GM21723 (cell line): ENCODE measurements around the gene CCDC142.
A peak's percentile ranks its signal among the peaks of the same experiment; 100 is the strongest.

Experiments
- ATAC-seq: cut with Tn5 transposase; IDR thresholded peaks from one replicate; pipeline ENCODE4 v1.9.1; 2021; ENCODE audit warnings: mild to moderate bottlenecking, moderate library complexity; ENCODE audit not compliant: unreplicated experiment

CCDC142 gene

GRCh38 chr2:74482801-74483674, at the start of gene CCDC142, which contains the start of gene TTC31:
Gene CCDC142, minus strand, starts transcription at chr2:74482998. Its CDS starts 161 bp downstream, at chr2:74482837.
Gene TTC31, plus strand, starts transcription at chr2:74483081. Its CDS starts 15 bp downstream, at chr2:74483096.
- ATAC-seq, result peak; percentile 91

- ATAC-seq, result no peak
Observed at GRCh38 chr2:74532222-74532621, 49.4 kb upstream of the CCDC142 start.

GRCh38 chr2:74531666-74532065, 48.9 kb upstream of the CCDC142 start:
- ATAC-seq, result no peak

GRCh38 chr2:74530239-74531187, 47.7 kb upstream of the CCDC142 start:
- peak; percentile 29 for ATAC-seq

- peak; percentile 81 for ATAC-seq
Observed at GRCh38 chr2:74529357-74530238, 46.8 kb upstream of the CCDC142 start, which contains the start of the genes AUP1 and HTRA2. Gene AUP1, minus strand, starts transcription at chr2:74529706. Its CDS starts 77 bp downstream, at chr2:74529629. Gene HTRA2, plus strand, starts transcription at chr2:74529933. Its CDS starts 74 bp downstream, at chr2:74530007.

- peak; percentile 11 for ATAC-seq
Observed at GRCh38 chr2:74528600-74529356, 46.0 kb upstream of the CCDC142 start.

GRCh38 chr2:74527741-74528140, 44.9 kb upstream of the CCDC142 start:
- no peak for ATAC-seq

GRCh38 chr2:74526649-74527230, 43.9 kb upstream of the CCDC142 start:
- ATAC-seq, result no peak

- ATAC-seq, result no peak
Observed at GRCh38 chr2:74525717-74526648, 43.2 kb upstream of the CCDC142 start, which contains the start of gene DQX1. Gene DQX1, minus strand, starts transcription at chr2:74526231. Its CDS starts 502 bp downstream, at chr2:74525729.

- no peak for ATAC-seq
Observed at GRCh38 chr2:74524955-74525716, 42.3 kb upstream of the CCDC142 start.

GRCh38 chr2:74524005-74524404, 41.2 kb upstream of the CCDC142 start:
- ATAC-seq, result no peak

GRCh38 chr2:74522516-74522915, 39.7 kb upstream of the CCDC142 start:
- no peak for ATAC-seq

- ATAC-seq, result no peak
Observed at GRCh38 chr2:74516650-74517049, 33.9 kb upstream of the CCDC142 start.

GRCh38 chr2:74515981-74516633, 33.3 kb upstream of the CCDC142 start:
- ATAC-seq, result peak; percentile 61

GRCh38 chr2:74515271-74515980, 32.6 kb upstream of the CCDC142 start:
- ATAC-seq, result no peak
